Measurements from ENCODE around the gene DDX1.

DDX1 gene

DNA sequence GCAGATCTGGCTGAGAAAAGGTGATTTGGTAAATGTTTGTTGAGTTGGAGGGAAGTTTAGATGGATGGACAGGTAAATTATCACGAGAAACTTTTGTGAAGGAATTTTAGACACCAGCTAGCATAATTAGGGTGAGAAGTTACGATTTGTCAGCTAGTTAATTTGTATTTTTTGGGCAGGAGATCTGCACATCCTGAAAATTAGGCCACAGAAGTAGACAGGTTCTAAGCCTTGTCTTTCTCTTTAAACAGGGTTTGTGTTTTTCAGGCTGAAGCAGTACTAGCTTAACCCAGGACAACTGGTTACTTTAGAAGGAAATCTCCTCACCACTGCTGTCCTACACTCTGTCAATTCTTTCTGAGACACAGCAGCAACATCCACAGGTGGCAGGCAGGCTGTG, 49.1 kb downstream of the DDX1 start:
- Histone ChIP-seq H4K91ac (ENCODE audit: low read length) (no peak overlapping the region), H3K4ac (ENCODE audit: low read depth in 1 of 2, low read length in 2 of 2) (no peak overlapping the region), H3K14ac (ENCODE audit: low read length in 2 of 2) (no peak overlapping the region), H2BK12ac (ENCODE audit: low read length in 2 of 2) (no peak overlapping the region), H3K4me1 (ENCODE audit: control insufficient read depth, insufficient read depth, low read depth, low read length) (peaks cover 14% of the 10 kb centered on the region), H3K27me3 (ENCODE audit: control insufficient read depth in 1 of 2, insufficient read depth in 1 of 2, low read length in 2 of 2) (peaks cover 0 to 5% of the 10 kb centered on the region in 2 experiments), H2BK15ac (ENCODE audit: low read depth, poor library complexity, severe bottlenecking) (no peak overlapping the region), H3K36me3 (ENCODE audit: control insufficient read depth in 1 of 2, insufficient read depth in 2 of 2, low read depth in 1 of 2, low read length in 2 of 2) (peaks cover 0 to 14% of the 10 kb centered on the region in 2 experiments), H3K23ac (ENCODE audit: low read length in 2 of 2) (no peak overlapping the region), H3K9me3 (ENCODE audit: control insufficient read depth, low read length) (peaks cover 12% of the 10 kb centered on the region), H2BK120ac (ENCODE audit: low read depth, low read length) (no peak overlapping the region), H3K18ac (ENCODE audit: low read depth in 1 of 2, low read length in 2 of 2) (no peak overlapping the region), H3K27ac (ENCODE audit: low read length, poor library complexity, severe bottlenecking) (peak overlapping the region; percentile 60), H3K9ac (ENCODE audit: low read length) (no peak overlapping the region), H3K4me3 (ENCODE audit: insufficient read depth in 1 of 2, low read depth in 1 of 2, low read length in 2 of 2) (no peak overlapping the region), H2AFZ (ENCODE audit: low read depth, low read length) (no peak overlapping the region), H3K79me1 (replicated peaks; ENCODE audit: low read length, poor library complexity, severe bottlenecking) (no peaks in the 10 kb centered on the region), H2AK5ac (ENCODE audit: low read length, severe bottlenecking) (peak overlapping the region; percentile 93), H3K4me2 (ENCODE audit: low read length, poor library complexity, severe bottlenecking) (no peak overlapping the region), H2BK5ac (ENCODE audit: low read depth, low read length, poor library complexity, severe bottlenecking) (no peak overlapping the region), H4K8ac (ENCODE audit: low read length) (no peak overlapping the region)
- 90% methylated on average over 2 of the region's 2 CpGs for WGBS
- DNase-seq = no peak

DNA sequence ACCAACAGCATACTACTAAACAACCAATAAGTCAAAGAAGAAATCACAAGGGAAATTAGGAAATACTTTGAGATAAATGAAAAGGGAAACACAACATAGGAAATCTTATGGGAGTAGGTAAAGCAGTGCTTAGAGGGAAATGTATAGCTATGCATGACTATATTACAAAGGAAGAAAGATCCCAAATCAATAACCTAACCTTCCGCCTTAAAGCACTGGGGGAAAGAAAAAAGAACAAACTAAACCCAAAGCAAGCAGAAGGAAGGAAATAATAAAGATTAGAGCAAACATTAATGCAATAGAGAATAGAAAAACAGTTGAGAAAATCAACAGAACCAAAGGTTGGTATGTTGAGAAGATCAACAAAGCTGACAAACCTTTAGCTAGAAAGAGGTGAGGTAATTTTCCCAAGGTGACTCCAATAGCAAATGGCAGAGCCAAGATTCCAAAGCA, 49.9 kb downstream of the DDX1 start:
- peaks cover 0 to 6% of the 10 kb centered on the region in 2 experiments for H3K27me3 ChIP-seq (ENCODE audit: control insufficient read depth in 1 of 2, insufficient read depth in 1 of 2, low read length in 2 of 2)
- H3K27ac ChIP-seq (ENCODE audit: low read length, poor library complexity, severe bottlenecking) = no peak overlapping the region
- peaks cover 0 to 12% of the 10 kb centered on the region in 2 experiments for H3K36me3 ChIP-seq (ENCODE audit: control insufficient read depth in 1 of 2, insufficient read depth in 2 of 2, low read depth in 1 of 2, low read length in 2 of 2)
- no peaks in the 10 kb centered on the region for H3K79me1 ChIP-seq (replicated peaks; ENCODE audit: low read length, poor library complexity, severe bottlenecking)
- H3K23ac ChIP-seq (ENCODE audit: low read length in 2 of 2) = no peak overlapping the region
- H4K8ac ChIP-seq (ENCODE audit: low read length) = no peak overlapping the region
- no peak overlapping the region for H2BK5ac ChIP-seq (ENCODE audit: low read depth, low read length, poor library complexity, severe bottlenecking)
- no peak overlapping the region for H4K91ac ChIP-seq (ENCODE audit: low read length)
- H3K9me3 ChIP-seq (ENCODE audit: control insufficient read depth, low read length) = peaks cover 12% of the 10 kb centered on the region
- H3K14ac ChIP-seq (ENCODE audit: low read length in 2 of 2) = no peak overlapping the region
- H2BK120ac ChIP-seq (ENCODE audit: low read depth, low read length) = no peak overlapping the region
- H3K4me1 ChIP-seq (ENCODE audit: control insufficient read depth, insufficient read depth, low read depth, low read length) = peaks cover 17% of the 10 kb centered on the region
- no peak overlapping the region for H3K9ac ChIP-seq (ENCODE audit: low read length)
- peak overlapping the region; percentile 65 for H2AK5ac ChIP-seq (ENCODE audit: low read length, severe bottlenecking)
- H3K4me2 ChIP-seq (ENCODE audit: low read length, poor library complexity, severe bottlenecking) = no peak overlapping the region
- no peak overlapping the region for H2BK15ac ChIP-seq (ENCODE audit: low read depth, poor library complexity, severe bottlenecking)
- no peak overlapping the region for H2BK12ac ChIP-seq (ENCODE audit: low read length in 2 of 2)
- no peak overlapping the region for H3K4ac ChIP-seq (ENCODE audit: low read depth in 1 of 2, low read length in 2 of 2)
- no CpG with 5 or more reads among the region's 1 CpG for WGBS
- H3K4me3 ChIP-seq (ENCODE audit: insufficient read depth in 1 of 2, low read depth in 1 of 2, low read length in 2 of 2) = no peak overlapping the region
- DNase-seq = no peak
- H3K18ac ChIP-seq (ENCODE audit: low read depth in 1 of 2, low read length in 2 of 2) = no peak overlapping the region
- no peak overlapping the region for H2AFZ ChIP-seq (ENCODE audit: low read depth, low read length)

DNA sequence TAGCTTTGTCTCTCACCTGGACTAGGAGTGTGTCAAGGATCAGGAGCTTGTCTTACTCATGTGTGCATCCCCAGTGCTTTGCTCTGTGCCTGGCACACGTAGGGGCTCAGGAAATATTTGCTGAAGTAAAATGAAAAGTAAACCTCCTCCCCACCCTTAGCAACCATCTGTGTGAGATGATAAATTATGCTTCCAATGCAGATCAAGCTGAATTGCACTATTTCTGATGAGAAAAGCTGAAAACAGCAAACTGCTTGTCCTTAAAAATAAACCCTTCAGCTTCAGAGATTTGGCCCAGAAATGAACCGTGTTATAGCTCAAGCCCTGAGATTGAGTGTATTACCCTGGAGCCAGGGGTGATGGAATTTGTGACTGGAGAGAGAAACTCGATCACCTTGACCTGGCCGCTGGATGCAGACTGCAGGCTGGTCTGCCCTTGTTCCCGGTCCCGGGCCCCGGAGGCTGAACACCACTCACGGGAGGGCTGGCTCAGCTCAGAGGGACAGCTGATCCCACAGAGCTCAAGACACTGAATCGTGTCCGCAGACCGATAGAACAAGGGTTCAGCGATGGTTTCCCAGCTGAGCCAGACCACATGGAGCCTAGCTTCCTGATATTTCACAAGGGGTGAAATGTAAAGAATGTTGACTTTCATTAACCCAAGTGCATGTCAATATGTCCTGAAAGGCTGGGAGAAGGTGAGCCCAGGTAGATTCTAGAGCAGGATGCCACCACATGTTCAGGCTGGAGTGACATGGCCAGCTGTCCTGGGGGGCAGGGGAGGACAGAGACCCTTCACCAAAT, 50.5 kb downstream of the DDX1 start:
- peaks cover 0 to 8% of the 10 kb centered on the region in 2 experiments for H3K27me3 ChIP-seq (ENCODE audit: control insufficient read depth in 1 of 2, insufficient read depth in 1 of 2, low read length in 2 of 2)
- H3K9me3 ChIP-seq (ENCODE audit: control insufficient read depth, low read length) = peaks cover 12% of the 10 kb centered on the region
- no peak overlapping the region for H4K91ac ChIP-seq (ENCODE audit: low read length)
- H2AK5ac ChIP-seq (ENCODE audit: low read length, severe bottlenecking) = peak overlapping the region; percentile 65
- H3K14ac ChIP-seq (ENCODE audit: low read length in 2 of 2) = no peak overlapping the region
- no peak overlapping the region for H3K18ac ChIP-seq (ENCODE audit: low read depth in 1 of 2, low read length in 2 of 2)
- no peak overlapping the region for H4K8ac ChIP-seq (ENCODE audit: low read length)
- no peak overlapping the region for H3K23ac ChIP-seq (ENCODE audit: low read length in 2 of 2)
- H2BK5ac ChIP-seq (ENCODE audit: low read depth, low read length, poor library complexity, severe bottlenecking) = peak overlapping the region; percentile 77
- H3K4me2 ChIP-seq (ENCODE audit: low read length, poor library complexity, severe bottlenecking) = no peak overlapping the region
- H3K9ac ChIP-seq (ENCODE audit: low read length) = no peak overlapping the region
- peak overlapping the region; percentile 67 for H3K27ac ChIP-seq (ENCODE audit: low read length, poor library complexity, severe bottlenecking)
- H2BK12ac ChIP-seq (ENCODE audit: low read length in 2 of 2) = no peak overlapping the region
- no peak overlapping the region for H2BK120ac ChIP-seq (ENCODE audit: low read depth, low read length)
- no peak overlapping the region for H3K4me3 ChIP-seq (ENCODE audit: insufficient read depth in 1 of 2, low read depth in 1 of 2, low read length in 2 of 2)
- no peak for DNase-seq
- peaks cover 0 to 12% of the 10 kb centered on the region in 2 experiments for H3K36me3 ChIP-seq (ENCODE audit: control insufficient read depth in 1 of 2, insufficient read depth in 2 of 2, low read depth in 1 of 2, low read length in 2 of 2)
- H3K79me1 ChIP-seq (replicated peaks; ENCODE audit: low read length, poor library complexity, severe bottlenecking) = no peaks in the 10 kb centered on the region
- H3K4me1 ChIP-seq (ENCODE audit: control insufficient read depth, insufficient read depth, low read depth, low read length) = peaks cover 17% of the 10 kb centered on the region
- H3K4ac ChIP-seq (ENCODE audit: low read depth in 1 of 2, low read length in 2 of 2) = no peak overlapping the region
- no peak overlapping the region for H2AFZ ChIP-seq (ENCODE audit: low read depth, low read length)
- WGBS = 96% methylated on average over 11 of the region's 12 CpGs
- H2BK15ac ChIP-seq (ENCODE audit: low read depth, poor library complexity, severe bottlenecking) = no peak overlapping the region

DNA sequence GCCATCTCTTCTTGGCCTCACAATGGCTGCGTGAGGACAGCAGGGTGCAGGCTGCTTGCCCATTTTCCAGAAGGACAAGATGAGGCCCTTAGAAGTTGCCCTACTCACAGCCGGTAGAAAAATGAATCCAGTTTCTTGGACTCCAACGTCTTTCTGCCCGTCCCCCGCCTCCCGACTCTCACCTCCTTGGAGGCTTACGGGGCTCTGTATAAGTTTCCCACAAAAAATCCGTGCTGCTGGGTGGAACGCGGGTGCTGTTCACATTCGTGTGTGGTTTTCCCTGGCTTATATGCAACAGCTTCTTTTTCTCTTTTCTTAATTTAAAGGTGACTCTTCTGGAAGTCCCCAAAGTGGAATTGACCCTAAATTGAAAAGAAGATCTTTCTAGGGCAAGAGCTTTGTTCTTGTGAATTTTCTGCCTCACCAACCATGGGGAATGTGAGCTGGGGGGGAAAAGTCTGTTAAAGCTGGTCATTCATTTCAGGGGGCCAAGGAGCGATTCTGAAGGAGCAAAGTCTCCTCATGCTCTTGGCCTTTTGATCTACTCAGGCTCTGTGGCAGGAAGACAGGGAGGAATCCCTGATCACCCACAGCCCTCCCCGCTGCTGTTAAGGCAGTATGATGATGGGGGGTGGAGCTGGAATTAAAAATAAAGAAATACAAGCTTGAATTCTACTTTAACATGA, 51.3 kb downstream of the DDX1 start:
- Histone ChIP-seq H3K4me1 (ENCODE audit: control insufficient read depth, insufficient read depth, low read depth, low read length) (peaks cover 14% of the 10 kb centered on the region), H2BK12ac (ENCODE audit: low read length in 2 of 2) (no peak overlapping the region), H3K9me3 (ENCODE audit: control insufficient read depth, low read length) (peaks cover 12% of the 10 kb centered on the region), H2AK5ac (ENCODE audit: low read length, severe bottlenecking) (peak overlapping the region; percentile 65), H3K27ac (ENCODE audit: low read length, poor library complexity, severe bottlenecking) (peak overlapping the region; percentile 67), H3K4me2 (ENCODE audit: low read length, poor library complexity, severe bottlenecking) (no peak overlapping the region), H4K91ac (ENCODE audit: low read length) (no peak overlapping the region), H3K4me3 (ENCODE audit: insufficient read depth in 1 of 2, low read depth in 1 of 2, low read length in 2 of 2) (no peak overlapping the region), H3K27me3 (ENCODE audit: control insufficient read depth in 1 of 2, insufficient read depth in 1 of 2, low read length in 2 of 2) (peaks cover 0 to 12% of the 10 kb centered on the region in 2 experiments), H3K9ac (ENCODE audit: low read length) (no peak overlapping the region), H3K36me3 (ENCODE audit: control insufficient read depth in 1 of 2, insufficient read depth in 2 of 2, low read depth in 1 of 2, low read length in 2 of 2) (peaks cover 0 to 10% of the 10 kb centered on the region in 2 experiments), H3K14ac (ENCODE audit: low read length in 2 of 2) (no peak overlapping the region), H3K23ac (ENCODE audit: low read length in 2 of 2) (no peak overlapping the region), H3K18ac (ENCODE audit: low read depth in 1 of 2, low read length in 2 of 2) (no peak overlapping the region), H2BK5ac (ENCODE audit: low read depth, low read length, poor library complexity, severe bottlenecking) (peak overlapping the region; percentile 77), H3K79me1 (replicated peaks; ENCODE audit: low read length, poor library complexity, severe bottlenecking) (no peaks in the 10 kb centered on the region), H2AFZ (ENCODE audit: low read depth, low read length) (no peak overlapping the region), H3K4ac (ENCODE audit: low read depth in 1 of 2, low read length in 2 of 2) (no peak overlapping the region), H4K8ac (ENCODE audit: low read length) (no peak overlapping the region), H2BK120ac (ENCODE audit: low read depth, low read length) (no peak overlapping the region), H2BK15ac (ENCODE audit: low read depth, poor library complexity, severe bottlenecking) (no peak overlapping the region)
- WGBS = 93% methylated on average over 12 of the region's 13 CpGs
- DNase-seq = no peak
